Tibial artery (tissue), 4 donors: ENCODE data around the gene RNF150.

Experiments used
- DNase-seq, 2 donors: peaks; one replicate each; pipeline ENCODE4 v3.0.0-alpha.2; 2019
- H3K27ac ChIP-seq, 2 donors: fragments of 200-600 bp; sonication (generic) in 1 of 2; 1 replicate in 1 of 2; 2 replicates in 1 of 2; pipeline ENCODE4 v1.5.1; 2018 to 2019; ENCODE audit warnings: mild to moderate bottlenecking in 1 of 2
- H3K27me3 ChIP-seq, 2 donors: fragments of 200-600 bp; sonication (generic) in 1 of 2; one replicate each; pipeline versions ENCODE4 v1.5.1 to v1.6.0; 2016 to 2019
- H3K36me3 ChIP-seq, 3 donors: fragments of 200-600 bp; sonication (generic) in 2 of 3; one replicate each; pipeline ENCODE4 v1.5.1; 2016 to 2019; ENCODE audit warnings: mild to moderate bottlenecking in 2 of 3
- H3K4me1 ChIP-seq, 4 donors: fragments of 200-600 bp; sonication (generic) in 2 of 4; 1 replicate in 3 of 4; 2 replicates in 1 of 4; pipeline ENCODE4 v1.5.1; 2016 to 2019
- H3K4me3 ChIP-seq, 2 donors: fragments of 200-600 bp; sonication (generic) in 1 of 2; 1 replicate in 1 of 2; 2 replicates in 1 of 2; pipeline ENCODE4 v1.5.1; 2018 to 2019; ENCODE audit warnings: mild to moderate bottlenecking in 2 of 2
- H3K9me3 ChIP-seq, 3 donors: fragments of 200-600 bp; sonication (generic) in 1 of 3; one replicate each; pipeline ENCODE4 v1.5.1; 2016 to 2019
- CTCF ChIP-seq, 2 experiments: fragments of 200-600 bp in 1 of 2; fragments of 450-650 bp in 1 of 2; IDR thresholded peaks; one replicate each; pipeline ENCODE4 v1.5.1; 2017 to 2019; ENCODE audit warnings: antibody characterized with exemption in 2 of 2, mild to moderate bottlenecking in 1 of 2, moderate library complexity in 1 of 2
- intact Hi-C: fragments of 100-400 bp; cut with DNase I; formaldehyde crosslinking; loops from one replicate; pipeline ENCODE4 v1.15.0; 2023; ENCODE audit warnings: low total_unique reads

Gene RNF150

GRCh38 chr4:140926672-140927071, 206.6 kb downstream of the RNF150 start:
- no peak for TF ChIP-seq CTCF (IDR thresholded peaks at IDR 0.05)
- H3K4me3 ChIP-seq: no peak overlapping the region

GRCh38 chr4:140925417-140925816, 207.9 kb downstream of the RNF150 start:
- no peak overlapping the region for H3K4me3 ChIP-seq
- intact Hi-C loops: no loop called here
- no peak for TF ChIP-seq CTCF (IDR thresholded peaks at IDR 0.05)
- H3K9me3 ChIP-seq: no peaks in the 10 kb centered on the region
- no peak for DNase-seq
- H3K4me1 ChIP-seq: peaks cover 0 to 4% (median 0%) of the 10 kb centered on the region in 4 donors
- no peak overlapping the region for H3K27ac ChIP-seq
- H3K36me3 ChIP-seq: peaks cover 0 to 7% (median 0%) of the 10 kb centered on the region in 3 donors
- H3K27me3 ChIP-seq: no peaks in the 10 kb centered on the region

More at GRCh38 chr4:140926672-140927071, 206.6 kb downstream of the RNF150 start:
- Histone ChIP-seq H3K36me3 (peaks cover 0 to 7% (median 0%) of the 10 kb centered on the region in 3 donors), H3K4me1 (peaks cover 0 to 4% (median 0%) of the 10 kb centered on the region in 4 donors), H3K27me3 (no peaks in the 10 kb centered on the region), H3K9me3 (no peaks in the 10 kb centered on the region), H3K27ac (no peak overlapping the region)
- intact Hi-C loops: no loop called here
- no peak for DNase-seq

GRCh38 chr4:140924761-140925392, 208.4 kb downstream of the RNF150 start:
- intact Hi-C loops: no loop called here
- H3K4me3 ChIP-seq: no peak overlapping the region
- no peaks in the 10 kb centered on the region for H3K9me3 ChIP-seq
- peaks cover 0 to 7% (median 0%) of the 10 kb centered on the region in 3 donors for H3K36me3 ChIP-seq
- no peak overlapping the region for H3K27ac ChIP-seq
- no peak for TF ChIP-seq CTCF (IDR thresholded peaks at IDR 0.05)
- H3K27me3 ChIP-seq: no peaks in the 10 kb centered on the region
- no peak for DNase-seq
- peaks cover 0 to 4% (median 0%) of the 10 kb centered on the region in 4 donors for H3K4me1 ChIP-seq

- no peak overlapping the region for H3K27ac ChIP-seq
- intact Hi-C loops: no loop called here
- peaks cover 0 to 5% (median 0%) of the 10 kb centered on the region in 3 donors for H3K36me3 ChIP-seq
- TF ChIP-seq CTCF (IDR thresholded peaks at IDR 0.05): no peak
- H3K4me3 ChIP-seq: no peak overlapping the region
- H3K4me1 ChIP-seq: no peaks in the 10 kb centered on the region
- H3K9me3 ChIP-seq: no peaks in the 10 kb centered on the region
- DNase-seq: no peak
- no peaks in the 10 kb centered on the region for H3K27me3 ChIP-seq
These were observed 226.0 kb downstream of the RNF150 start for GRCh38 chr4:140906993-140907962.

- no peaks in the 10 kb centered on the region for H3K36me3 ChIP-seq
- H3K27ac ChIP-seq: no peak overlapping the region
- H3K27me3 ChIP-seq: no peaks in the 10 kb centered on the region
- no peaks in the 10 kb centered on the region for H3K9me3 ChIP-seq
- H3K4me3 ChIP-seq: no peak overlapping the region
- intact Hi-C loops: no loop called here
- no peaks in the 10 kb centered on the region for H3K4me1 ChIP-seq
- no peak for DNase-seq
- TF ChIP-seq CTCF (IDR thresholded peaks at IDR 0.05): no peak
These were observed 228.4 kb downstream of the RNF150 start for GRCh38 chr4:140904904-140905303.
